NCI-H2107 treated with DMSO at 0.1 percent for 48 hours (cell line): ENCODE measurements around the gene THSD7A.

Experiments
- DNase-seq: peaks from one replicate; lab custom pipeline; 2025; ENCODE audit not compliant: unreplicated experiment; lab: John Stamatoyannopoulos, UW

THSD7A gene

DNA sequence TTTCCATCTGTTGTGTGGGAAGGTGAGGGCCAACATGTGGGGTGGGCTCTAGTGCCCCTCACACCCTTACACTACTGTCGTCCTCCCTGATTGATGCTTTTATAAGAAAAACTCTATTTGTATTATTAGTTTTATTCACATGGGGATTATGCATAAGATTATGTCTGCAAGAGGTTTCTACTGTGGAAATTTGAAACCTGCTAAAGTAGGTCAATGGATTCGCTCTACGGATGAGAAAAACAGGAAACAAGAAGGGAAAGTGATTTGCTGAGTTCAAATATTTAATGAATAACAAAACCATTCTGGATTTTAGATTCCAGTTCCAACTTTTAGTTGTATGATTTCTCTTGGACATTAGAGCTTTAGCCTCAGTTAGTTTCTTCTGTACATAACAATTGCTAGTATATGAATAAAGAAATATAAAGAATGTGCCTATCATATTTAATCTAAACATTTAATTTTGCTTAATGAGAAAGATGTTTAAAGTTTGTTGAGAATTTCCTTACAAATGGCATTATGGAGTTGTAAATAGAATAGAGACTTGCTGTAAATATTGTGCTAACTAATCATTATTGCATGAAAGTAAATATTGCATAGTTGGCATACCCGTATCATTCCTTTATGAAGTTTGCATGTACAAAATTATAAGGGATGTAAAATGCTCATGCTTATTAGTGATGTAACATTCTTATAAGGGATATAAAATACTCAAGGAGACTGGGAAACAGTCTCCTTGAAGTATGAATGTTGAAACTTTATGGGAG lies 193.8 kb downstream of the THSD7A start:
- peak; percentile 14 for DNase-seq

DNA sequence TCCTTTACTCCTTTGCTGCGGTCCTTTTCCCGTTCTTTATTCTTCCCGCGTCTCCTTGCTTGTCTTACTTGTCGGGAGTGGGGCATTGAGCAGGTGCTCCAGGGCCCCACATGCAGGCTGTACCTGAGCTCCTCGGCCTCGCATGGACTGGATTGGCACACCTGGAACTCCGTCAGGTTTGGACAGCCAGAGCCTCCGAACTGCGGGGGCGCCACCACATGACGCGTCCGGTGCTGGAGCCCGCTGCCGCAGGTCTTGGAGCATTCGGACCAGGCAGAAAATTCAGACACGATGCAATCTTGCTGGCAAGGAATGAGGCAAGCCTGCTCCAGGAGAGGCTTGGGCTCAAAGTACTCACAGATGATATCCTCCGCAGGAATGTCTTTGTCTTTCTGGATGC lies 195.7 kb downstream of the THSD7A start:
- DNase-seq: no peak

DNA sequence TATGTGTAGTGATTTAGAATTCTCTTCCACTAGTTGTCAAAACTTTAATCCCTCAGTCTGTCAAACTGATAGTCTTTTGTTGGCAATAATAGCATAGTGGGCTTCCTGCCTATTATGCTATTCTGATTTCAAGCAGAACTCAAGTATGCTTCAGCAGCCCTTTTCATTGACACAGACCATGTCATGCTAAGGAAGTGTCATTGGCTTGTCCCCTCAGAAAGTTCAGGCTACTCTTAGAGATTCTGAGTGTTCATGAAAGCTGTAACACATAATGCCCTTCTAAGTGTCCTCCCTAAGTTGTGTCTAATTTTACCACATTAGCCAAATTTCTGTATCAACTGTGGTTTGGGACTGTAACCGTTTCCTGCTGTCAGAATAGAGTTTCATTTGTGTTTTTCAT lies 198.7 kb downstream of the THSD7A start:
- no peak for DNase-seq

DNA sequence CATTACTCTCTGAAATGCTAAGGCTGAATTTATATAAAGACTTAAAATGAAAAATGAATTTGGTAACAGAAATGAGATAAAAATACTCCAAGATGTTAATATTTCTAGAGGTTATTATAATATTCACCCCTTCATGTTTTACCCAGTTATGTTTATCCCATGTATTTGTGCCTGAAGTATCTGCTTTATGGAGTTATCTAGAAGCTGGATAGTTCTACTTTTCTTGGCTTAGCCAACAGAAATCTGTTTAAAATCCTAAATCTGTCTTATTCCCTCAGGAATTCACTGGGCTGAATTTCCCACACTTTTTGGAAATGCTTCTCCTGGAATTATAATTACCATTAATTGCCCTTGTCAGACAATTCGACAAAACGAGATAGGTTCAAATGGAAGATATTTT lies 201.6 kb downstream of the THSD7A start:
- DNase-seq: no peak

- no peak for DNase-seq
Observed at GRCh38 chr7:11625669-11626068, 206.3 kb downstream of the THSD7A start.

- DNase-seq: no peak
Observed at GRCh38 chr7:11623093-11623678, 208.8 kb downstream of the THSD7A start.

GRCh38 chr7:11620406-11621253 lies 211.4 kb downstream of the THSD7A start:
- no peak for DNase-seq

DNA sequence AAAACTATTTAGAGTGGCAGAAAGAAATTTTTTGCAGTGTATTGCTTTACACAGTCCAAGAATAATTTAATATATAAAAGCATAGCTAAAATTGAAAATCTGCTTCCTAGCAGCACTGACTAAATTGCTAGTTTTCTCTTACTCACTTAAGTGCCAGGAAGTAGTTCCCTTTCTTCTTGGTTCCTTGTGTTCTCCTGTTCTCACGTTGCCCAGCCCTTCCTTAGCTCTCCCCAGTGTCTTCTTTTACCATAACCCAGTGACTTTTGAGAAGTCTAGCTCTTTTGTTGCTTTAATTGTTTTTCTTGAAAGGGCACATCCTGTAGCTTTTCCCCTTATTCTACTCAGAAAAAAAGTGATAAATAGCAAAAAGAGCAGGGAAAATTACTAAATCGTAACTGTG lies 215.5 kb downstream of the THSD7A start:
- no peak for DNase-seq

DNA sequence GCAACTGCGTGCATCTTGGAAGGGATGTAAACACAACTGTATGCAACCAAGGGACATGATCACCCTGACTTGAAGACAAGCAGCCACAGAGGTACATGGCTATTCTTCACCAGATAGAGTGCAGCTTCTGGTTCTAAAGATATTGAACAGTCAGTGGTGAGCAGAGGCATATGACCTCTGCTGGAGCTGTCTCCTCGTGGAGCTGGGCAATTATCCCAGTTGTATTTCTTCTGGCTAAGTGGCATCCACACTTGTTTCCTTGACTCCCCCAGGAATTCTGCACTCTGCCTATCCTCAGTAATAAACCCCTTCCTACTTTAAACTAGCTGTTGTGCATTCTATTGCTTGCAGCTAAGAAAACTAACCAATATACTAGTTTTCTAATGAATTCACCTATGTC lies 216.8 kb downstream of the THSD7A start:
- DNase-seq: no peak

GRCh38 chr7:11613292-11613930 lies 218.6 kb downstream of the THSD7A start:
- DNase-seq: no peak

DNA sequence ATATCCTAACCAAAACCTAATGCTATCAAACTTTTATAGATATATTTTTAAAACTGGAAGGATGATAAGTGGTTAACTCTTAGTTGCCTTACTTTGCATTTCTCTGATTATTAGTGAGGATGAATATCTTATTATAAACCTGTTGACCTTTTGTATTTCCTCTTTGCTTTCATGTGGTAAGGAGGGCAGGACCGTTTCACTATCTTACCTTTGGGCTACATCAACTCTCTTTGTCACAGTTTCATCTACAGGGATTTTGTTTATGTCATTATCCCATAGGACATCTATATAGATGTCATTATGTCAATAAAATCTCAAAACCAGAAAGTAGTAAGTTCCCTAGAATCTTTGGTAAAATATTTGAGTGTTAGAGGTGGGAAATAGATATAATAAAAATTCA lies 219.3 kb downstream of the THSD7A start:
- no peak for DNase-seq

DNA sequence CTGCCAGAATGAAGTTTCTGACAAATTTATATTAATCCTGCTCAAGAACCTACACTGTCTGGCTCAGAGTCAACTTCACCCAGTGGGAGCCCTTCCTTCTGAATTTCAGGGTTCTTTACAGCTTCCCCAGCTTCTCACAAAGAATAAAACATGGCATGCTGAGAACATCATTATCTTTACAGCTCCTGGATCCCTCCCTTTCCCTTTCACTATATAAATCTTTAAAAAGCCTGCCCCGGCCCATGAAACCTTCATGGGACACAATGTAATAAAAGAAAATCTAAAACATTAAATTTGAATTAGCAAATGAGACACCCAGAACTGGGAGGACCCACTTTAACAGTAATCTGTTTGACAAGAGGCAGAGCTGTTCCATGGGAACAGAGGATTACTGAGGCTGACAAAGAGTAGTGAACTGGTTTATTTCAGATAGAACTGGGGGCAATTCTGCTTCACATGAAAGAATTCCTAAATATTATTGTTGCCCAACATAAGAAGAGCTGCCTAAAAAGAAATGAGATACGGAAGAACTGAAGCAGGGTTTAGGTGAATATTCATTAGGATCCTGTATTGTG lies 222.8 kb downstream of the THSD7A start:
- DNase-seq: no peak

- DNase-seq: no peak
Observed at GRCh38 chr7:11607686-11608085, 224.3 kb downstream of the THSD7A start.

GRCh38 chr7:11605749-11606148 lies 226.2 kb downstream of the THSD7A start:
- no peak for DNase-seq

DNA sequence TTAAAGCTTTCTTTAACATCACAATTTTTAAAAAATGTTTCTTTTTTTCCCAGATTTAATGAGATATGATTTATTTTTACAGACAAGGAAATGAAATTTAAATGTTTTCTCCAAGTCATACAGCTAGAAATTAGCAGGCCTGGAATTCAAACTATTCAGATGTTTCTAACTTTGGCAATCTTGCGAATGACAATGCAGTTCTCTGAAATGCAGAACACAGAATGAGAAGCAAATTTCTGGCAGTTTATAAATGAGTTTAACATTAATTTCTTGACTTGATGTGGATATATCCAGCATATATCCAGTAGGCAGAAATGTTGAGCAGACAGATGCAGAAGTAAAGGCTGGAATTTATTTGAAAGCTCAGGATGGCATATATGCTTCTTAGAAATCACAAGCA lies 227.5 kb downstream of the THSD7A start:
- no peak for DNase-seq

DNA sequence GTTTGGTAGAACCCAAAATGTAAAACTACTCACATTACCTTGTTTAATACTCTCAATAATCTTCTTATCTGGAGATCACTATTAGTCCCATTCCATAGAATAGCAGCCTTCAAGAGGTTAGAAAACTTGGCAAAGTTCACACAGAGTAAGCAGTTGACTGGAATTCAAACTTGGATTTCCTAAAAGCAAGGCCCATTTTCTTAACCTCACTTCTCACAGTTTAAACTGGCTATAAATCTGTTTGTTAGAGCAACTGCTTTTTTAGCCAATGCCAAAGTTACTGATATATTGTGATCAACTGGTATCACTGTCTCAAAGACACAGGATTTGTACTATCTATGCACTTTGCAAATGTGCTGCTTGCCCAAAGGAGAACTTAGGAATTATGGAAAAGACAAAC lies 230.2 kb downstream of the THSD7A start:
- no peak for DNase-seq

GRCh38 chr7:11593322-11593721 lies 238.7 kb downstream of the THSD7A start:
- no peak for DNase-seq

DNA sequence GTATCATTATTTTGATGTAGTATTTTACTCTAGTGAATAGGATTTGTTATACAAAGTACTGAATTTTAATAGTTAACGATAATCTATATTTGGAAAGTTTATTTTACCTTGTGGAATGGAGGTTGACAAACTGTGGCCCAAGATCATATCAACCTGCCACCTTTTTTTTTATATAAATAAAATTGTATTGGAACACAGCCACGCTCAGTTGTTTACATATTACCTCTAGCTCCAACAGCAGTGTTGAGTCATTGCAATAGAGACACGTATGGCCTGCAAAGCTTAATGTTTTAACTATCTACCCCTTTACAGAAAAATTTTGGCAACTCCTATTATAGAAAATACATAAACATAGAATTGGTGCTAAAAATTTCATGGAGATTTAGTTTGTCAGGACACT lies 239.3 kb downstream of the THSD7A start:
- no peak for DNase-seq

- no peak for DNase-seq
Observed at GRCh38 chr7:11591943-11592342, 240.1 kb downstream of the THSD7A start.

- no peak for DNase-seq
Observed at GRCh38 chr7:11591055-11591633, 240.9 kb downstream of the THSD7A start.

- DNase-seq: no peak
Observed at GRCh38 chr7:11589251-11589650, 242.7 kb downstream of the THSD7A start.
